ENCODE results near the gene ADCY2.

The ADCY2 gene

GRCh38 chr5:7754997-7755596 is 359.2 kb downstream of the ADCY2 start:
- DNase-seq = peak; percentile 30

- DNase-seq = no peak
These were observed 360.0 kb downstream of the ADCY2 start for GRCh38 chr5:7755958-7756357.

GRCh38 chr5:7756453-7756852 is 360.5 kb downstream of the ADCY2 start:
- DNase-seq = no peak

- DNase-seq = no peak
These were observed 363.4 kb downstream of the ADCY2 start for GRCh38 chr5:7759257-7759871.

- no peak for DNase-seq
These were observed 364.1 kb downstream of the ADCY2 start for GRCh38 chr5:7759951-7760580.

GRCh38 chr5:7762267-7762666 is 366.3 kb downstream of the ADCY2 start:
- no peak for DNase-seq

- peak; percentile 58 for DNase-seq
These were observed 367.7 kb downstream of the ADCY2 start for GRCh38 chr5:7763621-7764072.

- no peak for DNase-seq
These were observed 368.5 kb downstream of the ADCY2 start for GRCh38 chr5:7764452-7764851.

GRCh38 chr5:7770436-7770835 is 374.5 kb downstream of the ADCY2 start:
- DNase-seq = no peak

GRCh38 chr5:7772141-7772540 is 376.2 kb downstream of the ADCY2 start:
- no peak for DNase-seq

- DNase-seq = no peak
These were observed 377.2 kb downstream of the ADCY2 start for GRCh38 chr5:7773178-7773577.

GRCh38 chr5:7776442-7776841 is 380.5 kb downstream of the ADCY2 start:
- DNase-seq = no peak

GRCh38 chr5:7779019-7780005 is 383.4 kb downstream of the ADCY2 start:
- no peak for DNase-seq

- DNase-seq = no peak
These were observed 386.0 kb downstream of the ADCY2 start for GRCh38 chr5:7781899-7782298.

- no peak for DNase-seq
These were observed 388.9 kb downstream of the ADCY2 start for GRCh38 chr5:7784683-7785380.

- no peak for DNase-seq
These were observed 391.8 kb downstream of the ADCY2 start for GRCh38 chr5:7787770-7788169.

- DNase-seq = no peak
These were observed 393.6 kb downstream of the ADCY2 start for GRCh38 chr5:7789567-7789966.

GRCh38 chr5:7793895-7794294 is 398.0 kb downstream of the ADCY2 start:
- DNase-seq = no peak

- peak; percentile 63 for DNase-seq
These were observed 398.4 kb downstream of the ADCY2 start for GRCh38 chr5:7794311-7794710.

- DNase-seq = no peak
These were observed 398.9 kb downstream of the ADCY2 start for GRCh38 chr5:7794823-7795222.

GRCh38 chr5:7795306-7795705 is 399.4 kb downstream of the ADCY2 start:
- DNase-seq = peak; percentile 35

GRCh38 chr5:7801891-7802614 is 406.1 kb downstream of the ADCY2 start:
- DNase-seq = peak; percentile 35

Measured in midbrain (tissue), 1 donor.